ENCODE data around the gene BCL11A. TPM values are rescaled to one million over a fixed set of nuclear protein-coding genes. Genes with fewer than 3 reads are reported as not detected.

The BCL11A gene
- total RNA-seq, 6 donors from 2014 or later = 2.7 to 12.7 (median 5.4) TPM

DNA sequence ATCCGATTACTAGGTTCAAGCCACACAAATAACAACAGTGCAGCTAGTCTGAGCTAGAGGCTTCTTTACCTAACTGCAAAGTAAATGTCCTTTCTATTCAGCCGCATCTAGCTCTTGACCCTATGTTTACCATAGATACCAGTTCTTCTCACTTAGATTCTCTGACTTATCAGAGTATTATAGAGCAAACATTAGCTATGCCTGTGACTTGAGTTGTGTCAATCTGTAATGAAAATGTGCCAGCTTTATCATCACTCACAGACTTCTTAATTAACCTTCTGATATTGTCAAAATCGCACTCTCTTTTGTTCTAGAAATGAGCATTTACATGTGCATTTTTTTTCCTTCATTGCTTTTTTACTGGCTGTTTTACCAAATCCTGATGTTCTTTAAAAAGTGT, 79.9 kb downstream of the BCL11A start:
- WGBS, 2 donors = 82 to 91% methylated on average over 3 of the region's 3 CpGs
- no peak overlapping the region for H3K27ac ChIP-seq
- ATAC-seq (ENCODE audit: low FRiP score in 2 of 2) = no peak

DNA sequence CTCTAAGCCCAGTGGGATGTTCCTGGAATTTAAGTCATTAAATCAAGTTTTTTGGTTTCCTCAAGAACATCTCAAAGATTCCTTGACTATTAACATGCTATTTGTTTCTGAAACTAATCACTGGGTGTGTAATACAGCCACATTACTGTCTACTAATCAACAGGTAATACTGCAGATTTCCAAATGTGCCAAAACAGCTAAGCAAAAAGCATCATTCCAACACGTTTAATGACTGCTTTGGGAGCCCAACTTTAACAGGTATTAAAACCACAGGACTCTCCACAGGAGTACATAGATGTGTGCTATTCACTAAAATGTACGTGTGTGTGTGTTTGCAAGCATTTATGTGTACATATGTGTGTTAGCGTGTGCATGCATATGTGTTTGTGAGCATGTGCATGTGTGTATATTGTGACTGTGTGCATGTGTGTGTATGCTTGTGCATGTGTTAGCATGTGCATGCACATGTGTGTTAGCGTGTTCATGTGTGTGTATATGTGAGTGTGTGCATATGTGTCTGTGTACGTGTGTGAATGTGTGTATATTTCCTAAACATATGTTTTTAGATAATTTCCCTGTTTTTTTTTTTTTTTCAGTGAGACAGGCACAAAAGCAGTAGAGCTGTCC, 80.7 kb downstream of the BCL11A start:
- Histone ChIP-seq H3K27me3 (no peaks in the 10 kb centered on the region), H3K4me3 (no peak overlapping the region), H3K36me3 (no peaks in the 10 kb centered on the region), H3K9me3 (no peaks in the 10 kb centered on the region), H3K27ac (no peak overlapping the region), H3K4me1 (peaks cover 0 to 13% (median 4%) of the 10 kb centered on the region in 4 donors)
- 84 to 89% methylated on average over 5 of the region's 5 CpGs for WGBS, 2 donors
- DNase-seq (no peak), ATAC-seq (ENCODE audit: low FRiP score in 2 of 2) (no peak)
- TF ChIP-seq POLR2AphosphoS5 (IDR thresholded peaks at IDR 0.05) (no peak), POLR2A (IDR thresholded peaks at IDR 0.05) (no peak), EP300 (IDR thresholded peaks at IDR 0.05) (no peak)
- TF ChIP-seq, protein P1, sequence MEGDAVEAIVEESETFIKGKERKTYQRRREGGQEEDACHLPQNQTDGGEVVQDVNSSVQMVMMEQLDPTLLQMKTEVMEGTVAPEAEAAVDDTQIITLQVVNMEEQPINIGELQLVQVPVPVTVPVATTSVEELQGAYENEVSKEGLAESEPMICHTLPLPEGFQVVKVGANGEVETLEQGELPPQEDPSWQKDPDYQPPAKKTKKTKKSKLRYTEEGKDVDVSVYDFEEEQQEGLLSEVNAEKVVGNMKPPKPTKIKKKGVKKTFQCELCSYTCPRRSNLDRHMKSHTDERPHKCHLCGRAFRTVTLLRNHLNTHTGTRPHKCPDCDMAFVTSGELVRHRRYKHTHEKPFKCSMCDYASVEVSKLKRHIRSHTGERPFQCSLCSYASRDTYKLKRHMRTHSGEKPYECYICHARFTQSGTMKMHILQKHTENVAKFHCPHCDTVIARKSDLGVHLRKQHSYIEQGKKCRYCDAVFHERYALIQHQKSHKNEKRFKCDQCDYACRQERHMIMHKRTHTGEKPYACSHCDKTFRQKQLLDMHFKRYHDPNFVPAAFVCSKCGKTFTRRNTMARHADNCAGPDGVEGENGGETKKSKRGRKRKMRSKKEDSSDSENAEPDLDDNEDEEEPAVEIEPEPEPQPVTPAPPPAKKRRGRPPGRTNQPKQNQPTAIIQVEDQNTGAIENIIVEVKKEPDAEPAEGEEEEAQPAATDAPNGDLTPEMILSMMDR (IDR thresholded peaks at IDR 0.05) = no peak

More for the DNA sequence above, 79.9 kb downstream of the BCL11A start:
- no peak for DNase-seq
- Histone ChIP-seq H3K27me3 (no peaks in the 10 kb centered on the region), H3K9me3 (no peaks in the 10 kb centered on the region), H3K36me3 (no peaks in the 10 kb centered on the region), H3K4me3 (no peak overlapping the region), H3K4me1 (peaks cover 0 to 18% (median 6%) of the 10 kb centered on the region in 4 donors)
- TF ChIP-seq, protein P1 (IDR thresholded peaks at IDR 0.05) = no peak
- no peak for TF ChIP-seq POLR2A (IDR thresholded peaks at IDR 0.05)
- TF ChIP-seq POLR2AphosphoS5 (IDR thresholded peaks at IDR 0.05) = no peak
- no peak for TF ChIP-seq EP300 (IDR thresholded peaks at IDR 0.05)

DNA sequence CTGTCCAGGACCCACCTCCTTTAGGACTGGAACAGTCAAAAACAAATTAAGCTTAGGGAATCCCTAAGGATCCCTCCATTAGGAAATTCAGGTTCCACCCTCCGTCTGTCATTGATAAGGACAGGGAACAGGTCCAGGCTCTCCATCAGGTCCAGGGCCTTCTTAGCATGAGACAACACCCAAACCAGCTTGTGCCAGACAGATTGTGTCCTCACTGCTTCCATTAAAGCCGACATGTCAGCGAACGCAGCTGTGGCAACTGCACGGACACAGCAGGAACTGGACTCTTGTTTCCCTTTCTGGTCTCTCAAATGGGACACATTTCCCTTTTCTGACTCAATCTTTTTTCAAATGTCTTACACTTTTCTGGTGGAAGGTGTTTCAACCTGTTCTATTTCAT, 81.4 kb downstream of the BCL11A start:
- no peak for TF ChIP-seq POLR2A (IDR thresholded peaks at IDR 0.05)
- no peak for TF ChIP-seq EP300 (IDR thresholded peaks at IDR 0.05)
- TF ChIP-seq POLR2AphosphoS5 (IDR thresholded peaks at IDR 0.05) = no peak
- TF ChIP-seq, protein P1 (IDR thresholded peaks at IDR 0.05) = no peak
- Histone ChIP-seq H3K27me3 (no peaks in the 10 kb centered on the region), H3K4me1 (peaks cover 0 to 11% (median 4%) of the 10 kb centered on the region in 4 donors), H3K9me3 (no peaks in the 10 kb centered on the region), H3K27ac (no peak overlapping the region), H3K36me3 (no peaks in the 10 kb centered on the region), H3K4me3 (no peak overlapping the region)
- WGBS, 2 donors = 75 to 77% methylated on average over 5 of the region's 5 CpGs
- ATAC-seq (ENCODE audit: low FRiP score in 2 of 2) (peak in 1 of 2 donors; percentile 58), DNase-seq (no peak)

DNA sequence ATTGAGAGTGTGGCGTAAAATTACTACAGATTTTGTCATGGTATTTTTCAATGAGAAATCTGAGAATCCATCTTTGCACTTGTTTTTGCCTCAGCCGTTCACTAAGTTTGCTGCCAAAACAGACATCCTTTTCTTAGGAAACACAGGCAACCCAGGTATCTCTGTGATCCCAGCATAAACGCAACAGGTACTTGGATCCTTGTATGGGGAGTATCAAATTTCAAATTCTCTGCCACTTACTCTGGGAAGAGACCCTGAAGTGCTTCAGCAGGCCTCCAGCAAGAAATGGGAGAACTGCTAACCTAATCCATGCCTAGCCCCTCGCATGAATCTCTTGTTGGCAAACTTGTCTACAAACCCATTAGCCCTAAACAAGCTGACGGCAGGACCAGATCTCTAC, 83.1 kb downstream of the BCL11A start:
- H3K9me3 ChIP-seq = no peaks in the 10 kb centered on the region
- no peak overlapping the region for H3K27ac ChIP-seq
- no peaks in the 10 kb centered on the region for H3K4me1 ChIP-seq
- WGBS, 2 donors = 65 to 67% methylated on average over 5 of the region's 5 CpGs
- TF ChIP-seq POLR2AphosphoS5 (IDR thresholded peaks at IDR 0.05) = no peak
- TF ChIP-seq POLR2A (IDR thresholded peaks at IDR 0.05) = no peak
- TF ChIP-seq EP300 (IDR thresholded peaks at IDR 0.05) = no peak
- TF ChIP-seq, protein P1 (IDR thresholded peaks at IDR 0.05) = no peak
- H3K36me3 ChIP-seq = no peaks in the 10 kb centered on the region
- no peak for DNase-seq
- no peak overlapping the region for H3K4me3 ChIP-seq
- ATAC-seq (ENCODE audit: low FRiP score in 2 of 2) = no peak
- H3K27me3 ChIP-seq = no peaks in the 10 kb centered on the region

Measured in upper lobe of left lung (tissue), 6 donors.